ENCODE data around the gene MUC20. TPM values are rescaled to one million over a fixed set of nuclear protein-coding genes. Genes with fewer than 3 reads are reported as not detected.

The MUC20 gene
- total RNA-seq, 1 donor from 2014 or later, result 52.0 TPM

GRCh38 chr3:195703776-195704175, 17.0 kb upstream of the MUC20 start:
- Histone ChIP-seq H3K27ac (no peak overlapping the region), H3K4me1 (no peaks in the 10 kb centered on the region), H3K4me3 (no peak overlapping the region), H3K27me3 (no peaks in the 10 kb centered on the region), H3K36me3 (peaks cover 8% of the 10 kb centered on the region in 2 donors), H3K9me3 (no peaks in the 10 kb centered on the region)
- no peak for DNase-seq (ENCODE audit: low spot score in 2 of 2)
- intact Hi-C loops (cut with DNase I), result no loop called here
- no peak for TF ChIP-seq CTCF (IDR thresholded peaks at IDR 0.05)

GRCh38 chr3:195704433-195704999, 16.3 kb upstream of the MUC20 start:
- Histone ChIP-seq H3K27me3 (no peaks in the 10 kb centered on the region), H3K9me3 (no peaks in the 10 kb centered on the region), H3K36me3 (peaks cover 15 to 16% of the 10 kb centered on the region in 2 donors), H3K4me3 (no peak overlapping the region), H3K4me1 (no peaks in the 10 kb centered on the region), H3K27ac (no peak overlapping the region)
- intact Hi-C loops (cut with DNase I), result no loop called here
- TF ChIP-seq CTCF (IDR thresholded peaks at IDR 0.05), result no peak
- no peak for DNase-seq (ENCODE audit: low spot score in 2 of 2)

DNA sequence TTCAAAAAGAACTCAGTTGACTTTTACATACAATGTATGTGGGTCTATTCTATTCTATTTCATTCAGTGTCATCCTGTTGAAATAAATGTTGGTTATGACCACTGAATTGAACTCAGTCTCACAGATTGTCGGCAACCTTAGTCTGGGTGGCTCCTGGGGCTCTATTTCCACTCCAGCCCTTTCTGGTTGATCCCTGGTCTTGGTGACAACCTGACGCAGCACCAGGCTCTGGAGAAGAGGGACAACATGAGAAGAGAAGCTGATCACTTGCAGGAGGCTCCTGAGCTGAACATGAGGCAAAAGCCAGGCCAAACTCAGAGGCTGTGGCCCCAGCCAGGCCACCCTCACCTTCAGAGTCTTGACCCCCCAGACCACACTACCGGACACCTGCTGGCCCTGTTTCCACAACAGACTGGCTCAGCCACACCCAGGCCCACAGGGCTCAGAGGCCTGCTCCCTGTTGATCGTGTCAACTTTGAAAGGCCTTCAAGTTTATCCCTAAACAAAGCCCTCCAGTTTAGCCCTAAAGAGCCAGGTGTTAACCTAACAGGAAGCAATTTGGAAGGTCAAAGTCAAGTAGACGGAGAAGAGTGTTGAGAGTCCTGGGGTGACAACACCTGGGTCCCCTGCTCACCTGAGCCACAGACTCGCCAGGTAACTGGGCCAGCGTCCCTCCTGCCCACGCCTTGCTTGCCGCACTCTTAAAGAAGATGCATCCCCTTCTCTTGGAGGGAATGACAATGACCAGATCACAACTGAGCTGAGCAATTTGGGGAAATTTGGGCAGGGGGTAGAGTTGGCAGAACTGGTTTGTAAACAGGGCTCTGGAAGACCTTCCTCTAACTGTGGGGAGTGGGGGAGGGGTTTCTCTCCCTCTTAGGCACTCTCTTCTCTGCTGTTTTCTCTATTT, 15.4 kb upstream of the MUC20 start:
- intact Hi-C loops (cut with DNase I), result no loop called here
- H3K4me3 ChIP-seq, result no peak overlapping the region
- H3K27ac ChIP-seq, result no peak overlapping the region
- H3K4me1 ChIP-seq, result no peaks in the 10 kb centered on the region
- H3K27me3 ChIP-seq, result no peaks in the 10 kb centered on the region
- no peak for TF ChIP-seq CTCF (IDR thresholded peaks at IDR 0.05)
- H3K36me3 ChIP-seq, result peaks cover 20 to 23% of the 10 kb centered on the region in 2 donors
- no peaks in the 10 kb centered on the region for H3K9me3 ChIP-seq
- DNase-seq (ENCODE audit: low spot score in 2 of 2), result no peak

DNA sequence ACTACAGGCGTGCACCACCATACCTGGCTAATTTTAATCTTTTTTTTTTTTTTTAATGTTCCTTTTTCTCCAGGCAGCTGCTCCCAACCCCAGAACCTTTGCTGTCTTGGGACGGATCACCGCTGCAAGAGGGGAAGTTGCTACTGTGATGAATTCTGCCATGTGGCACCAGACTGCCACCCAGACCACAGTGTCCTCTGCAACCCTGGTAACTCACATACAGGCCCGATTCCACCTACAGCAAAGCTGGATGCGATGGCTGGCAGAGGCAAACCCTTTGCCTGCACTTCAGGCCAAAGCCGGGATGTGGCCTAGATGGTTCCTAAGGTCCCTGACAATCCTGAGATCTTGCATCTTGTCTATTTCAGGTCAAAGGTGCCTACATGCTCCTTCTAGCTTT, 12.7 kb upstream of the MUC20 start:
- no peak for TF ChIP-seq CTCF (IDR thresholded peaks at IDR 0.05)
- no peak for DNase-seq (ENCODE audit: low spot score in 2 of 2)
- no peaks in the 10 kb centered on the region for H3K4me1 ChIP-seq
- no peaks in the 10 kb centered on the region for H3K9me3 ChIP-seq
- intact Hi-C loops (cut with DNase I), result no loop called here
- H3K36me3 ChIP-seq, result peaks cover 30 to 40% of the 10 kb centered on the region in 2 donors
- H3K27ac ChIP-seq, result no peak overlapping the region
- no peaks in the 10 kb centered on the region for H3K27me3 ChIP-seq
- no peak overlapping the region for H3K4me3 ChIP-seq

GRCh38 chr3:195708626-195709481, 11.9 kb upstream of the MUC20 start:
- Histone ChIP-seq H3K27me3 (no peaks in the 10 kb centered on the region), H3K4me1 (no peaks in the 10 kb centered on the region), H3K4me3 (no peak overlapping the region), H3K36me3 (peaks cover 30 to 40% of the 10 kb centered on the region in 2 donors), H3K9me3 (no peaks in the 10 kb centered on the region), H3K27ac (no peak overlapping the region)
- TF ChIP-seq CTCF (IDR thresholded peaks at IDR 0.05), result no peak
- intact Hi-C loops (cut with DNase I), result no loop called here
- no peak for DNase-seq (ENCODE audit: low spot score in 2 of 2)
